GM20431 (cell line): ENCODE data around the gene ADAMTS15.

Source experiments
- in situ Hi-C: fragments of 300-500 bp; cut with MseI, MboI; formaldehyde crosslinking; loops from one replicate; pipeline ENCODE4 v1.15.0; 2020; ENCODE audit warnings: low sequenced_read_pairs; ENCODE audit not compliant: unreplicated experiment

Gene ADAMTS15, protein sequence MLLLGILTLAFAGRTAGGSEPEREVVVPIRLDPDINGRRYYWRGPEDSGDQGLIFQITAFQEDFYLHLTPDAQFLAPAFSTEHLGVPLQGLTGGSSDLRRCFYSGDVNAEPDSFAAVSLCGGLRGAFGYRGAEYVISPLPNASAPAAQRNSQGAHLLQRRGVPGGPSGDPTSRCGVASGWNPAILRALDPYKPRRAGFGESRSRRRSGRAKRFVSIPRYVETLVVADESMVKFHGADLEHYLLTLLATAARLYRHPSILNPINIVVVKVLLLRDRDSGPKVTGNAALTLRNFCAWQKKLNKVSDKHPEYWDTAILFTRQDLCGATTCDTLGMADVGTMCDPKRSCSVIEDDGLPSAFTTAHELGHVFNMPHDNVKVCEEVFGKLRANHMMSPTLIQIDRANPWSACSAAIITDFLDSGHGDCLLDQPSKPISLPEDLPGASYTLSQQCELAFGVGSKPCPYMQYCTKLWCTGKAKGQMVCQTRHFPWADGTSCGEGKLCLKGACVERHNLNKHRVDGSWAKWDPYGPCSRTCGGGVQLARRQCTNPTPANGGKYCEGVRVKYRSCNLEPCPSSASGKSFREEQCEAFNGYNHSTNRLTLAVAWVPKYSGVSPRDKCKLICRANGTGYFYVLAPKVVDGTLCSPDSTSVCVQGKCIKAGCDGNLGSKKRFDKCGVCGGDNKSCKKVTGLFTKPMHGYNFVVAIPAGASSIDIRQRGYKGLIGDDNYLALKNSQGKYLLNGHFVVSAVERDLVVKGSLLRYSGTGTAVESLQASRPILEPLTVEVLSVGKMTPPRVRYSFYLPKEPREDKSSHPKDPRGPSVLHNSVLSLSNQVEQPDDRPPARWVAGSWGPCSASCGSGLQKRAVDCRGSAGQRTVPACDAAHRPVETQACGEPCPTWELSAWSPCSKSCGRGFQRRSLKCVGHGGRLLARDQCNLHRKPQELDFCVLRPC

DNA sequence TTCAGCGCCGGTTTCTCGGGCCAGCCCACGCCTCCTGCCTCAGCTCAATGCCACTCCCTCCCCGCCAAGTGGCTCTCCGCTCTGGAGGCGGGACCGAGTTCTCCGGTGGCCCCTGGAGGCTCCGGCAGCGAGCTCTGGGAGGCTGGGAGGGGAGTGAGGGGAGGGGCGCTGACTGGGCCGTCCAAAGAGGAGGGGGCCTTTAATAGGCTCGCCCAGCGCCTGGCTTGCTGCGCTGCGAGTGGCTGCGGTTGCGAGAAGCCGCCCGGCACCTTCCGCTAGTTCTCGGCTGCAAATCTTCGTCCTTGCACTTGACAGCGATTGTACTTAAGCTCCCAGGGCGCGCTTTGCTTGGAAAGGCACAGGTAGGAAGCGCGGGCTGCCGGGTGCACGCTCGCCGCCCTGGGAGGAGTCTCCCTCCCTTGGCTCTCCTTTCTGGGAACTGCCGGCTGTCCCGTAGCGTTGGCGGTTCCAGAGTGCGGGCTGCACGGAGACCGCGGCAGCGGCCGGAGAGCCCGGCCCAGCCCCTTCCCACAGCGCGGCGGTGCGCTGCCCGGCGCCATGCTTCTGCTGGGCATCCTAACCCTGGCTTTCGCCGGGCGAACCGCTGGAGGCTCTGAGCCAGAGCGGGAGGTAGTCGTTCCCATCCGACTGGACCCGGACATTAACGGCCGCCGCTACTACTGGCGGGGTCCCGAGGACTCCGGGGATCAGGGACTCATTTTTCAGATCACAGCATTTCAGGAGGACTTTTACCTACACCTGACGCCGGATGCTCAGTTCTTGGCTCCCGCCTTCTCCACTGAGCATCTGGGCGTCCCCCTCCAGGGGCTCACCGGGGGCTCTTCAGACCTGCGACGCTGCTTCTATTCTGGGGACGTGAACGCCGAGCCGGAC lies at the start of gene ADAMTS15:
Gene ADAMTS15, plus strand, starts transcription at position 230 of the 894 bp plus-strand sequence. Its CDS starts 329 bp downstream, at position 559.
- in situ Hi-C loops: no loop called here

DNA sequence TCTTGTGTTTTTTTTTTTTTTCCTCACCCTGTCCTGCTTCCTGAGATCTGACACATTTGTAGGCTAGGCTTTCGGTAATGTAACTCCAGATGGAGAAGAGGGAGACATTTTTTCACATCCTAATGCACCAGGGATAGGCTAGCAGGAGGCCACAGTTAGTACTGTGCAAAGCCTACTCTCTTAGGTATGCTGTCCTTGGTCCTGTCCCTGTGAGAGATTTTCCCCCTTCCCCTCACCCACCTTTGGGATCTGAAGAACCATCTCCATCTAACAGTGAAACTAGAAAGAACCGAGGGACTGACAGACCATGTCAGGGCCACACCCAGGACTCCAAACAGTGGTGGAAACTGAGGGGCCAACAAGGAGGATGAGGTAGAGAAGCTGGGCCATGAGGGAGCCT lies 49.2 kb upstream of the ADAMTS15 start:
- in situ Hi-C loops: no loop called here

DNA sequence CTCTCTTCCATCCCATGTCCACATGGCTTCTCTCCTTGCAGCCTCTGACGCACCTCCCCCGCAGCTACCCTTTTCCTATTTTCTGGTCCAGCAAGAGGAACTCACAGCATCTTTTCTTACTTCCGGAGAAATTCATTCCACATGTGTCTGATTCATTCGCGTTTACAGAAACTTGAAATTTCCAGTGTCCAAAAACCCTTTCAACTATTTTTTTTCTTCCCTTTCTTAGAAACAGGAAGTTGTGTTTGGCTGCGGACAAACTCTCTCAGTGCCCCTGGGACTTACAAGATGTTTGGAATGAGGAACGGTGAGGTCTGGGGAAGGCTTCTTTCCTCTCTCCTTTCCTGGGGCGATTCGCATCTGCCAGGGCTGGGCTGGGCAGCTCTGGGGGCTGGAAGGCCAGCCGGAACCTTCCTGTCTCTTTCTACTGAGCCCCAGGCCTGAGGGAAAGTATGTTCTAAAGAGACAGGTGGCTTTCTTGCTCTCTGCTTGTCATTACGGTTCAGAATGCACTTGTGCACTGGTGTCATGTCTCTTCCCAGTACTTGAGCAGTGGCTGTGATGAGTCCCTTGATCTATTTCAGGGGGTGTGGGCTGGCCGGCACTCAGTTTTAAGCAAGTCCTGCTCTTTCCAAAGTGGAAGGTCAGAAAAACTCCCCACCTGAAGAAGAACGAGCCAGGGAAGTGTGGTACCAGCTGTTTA lies 47.5 kb upstream of the ADAMTS15 start:
- in situ Hi-C loops: loop anchor here (25.0 kb wide), 1 partner anchor 189 kb away; no protein-coding TSS in a partner anchor

DNA sequence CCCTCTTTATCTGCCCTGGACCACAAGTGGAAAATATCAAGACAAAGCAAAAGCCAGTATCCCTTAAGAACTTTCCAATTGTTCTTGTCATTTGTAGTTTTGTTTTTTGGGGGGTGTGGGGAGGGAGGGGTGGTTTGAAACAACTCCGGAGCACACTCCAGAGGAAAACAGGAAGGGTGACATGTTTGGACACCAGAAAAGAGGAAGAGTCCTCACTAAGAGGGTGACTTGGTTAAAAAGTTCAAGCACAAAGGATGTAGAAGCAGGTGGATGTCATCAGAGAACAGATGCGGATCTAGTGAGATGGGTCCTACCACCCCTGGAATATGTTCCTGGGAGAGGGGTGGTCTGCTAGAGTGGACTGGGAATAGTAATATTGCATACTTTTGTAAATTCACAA lies 45.9 kb upstream of the ADAMTS15 start:
- in situ Hi-C loops: loop anchor here (25.0 kb wide), 1 partner anchor 190 kb away; no protein-coding TSS in a partner anchor

DNA sequence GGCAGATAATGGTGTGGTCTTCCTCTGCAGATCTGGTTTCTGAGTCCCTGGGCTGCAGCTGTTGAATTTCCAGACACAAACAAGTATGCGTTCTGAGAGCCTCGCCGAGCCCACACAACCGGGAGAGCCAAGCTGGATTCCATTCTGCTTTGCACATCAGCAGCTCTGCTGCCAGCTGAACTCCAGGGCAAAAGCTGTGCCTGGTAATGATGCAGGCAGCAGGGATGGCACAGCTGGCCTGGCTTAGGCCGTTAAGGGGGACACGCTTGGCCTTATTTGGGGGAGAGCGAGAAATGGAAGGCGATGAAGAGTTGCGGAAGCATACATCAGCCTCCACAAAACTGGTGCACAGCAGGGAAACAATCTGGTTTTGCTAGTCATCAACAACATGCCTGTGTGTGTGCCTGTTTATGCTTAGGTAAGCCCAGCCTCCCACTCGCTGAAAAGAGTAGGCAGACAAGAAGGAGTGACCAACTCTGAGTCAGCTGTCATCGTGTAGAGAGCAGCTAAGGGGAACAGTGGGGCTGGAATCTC lies 45.1 kb upstream of the ADAMTS15 start:
- in situ Hi-C loops: loop anchor here (25.0 kb wide), 1 partner anchor 191 kb away; no protein-coding TSS in a partner anchor

DNA sequence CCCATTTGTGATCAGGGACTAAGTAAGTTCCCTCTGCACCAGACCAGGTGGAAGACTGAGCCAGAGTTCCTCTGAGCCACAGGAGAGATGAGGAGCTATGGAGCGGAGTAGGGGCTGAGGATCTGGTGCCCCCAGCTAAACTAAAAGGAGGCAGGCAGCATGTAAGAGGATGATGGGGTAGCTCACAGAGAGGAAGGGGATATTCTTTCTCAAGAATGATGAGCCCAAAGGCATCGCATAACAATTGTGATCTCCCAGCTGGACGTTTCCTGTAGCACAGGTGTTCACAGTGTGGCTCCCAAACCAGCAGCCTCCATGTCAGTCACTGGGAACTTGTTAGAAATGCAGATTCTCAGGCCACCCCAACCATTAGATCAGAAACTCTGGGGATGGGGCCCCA lies 44.5 kb upstream of the ADAMTS15 start:
- in situ Hi-C loops: loop anchor here (25.0 kb wide), 1 partner anchor 192 kb away; no protein-coding TSS in a partner anchor

DNA sequence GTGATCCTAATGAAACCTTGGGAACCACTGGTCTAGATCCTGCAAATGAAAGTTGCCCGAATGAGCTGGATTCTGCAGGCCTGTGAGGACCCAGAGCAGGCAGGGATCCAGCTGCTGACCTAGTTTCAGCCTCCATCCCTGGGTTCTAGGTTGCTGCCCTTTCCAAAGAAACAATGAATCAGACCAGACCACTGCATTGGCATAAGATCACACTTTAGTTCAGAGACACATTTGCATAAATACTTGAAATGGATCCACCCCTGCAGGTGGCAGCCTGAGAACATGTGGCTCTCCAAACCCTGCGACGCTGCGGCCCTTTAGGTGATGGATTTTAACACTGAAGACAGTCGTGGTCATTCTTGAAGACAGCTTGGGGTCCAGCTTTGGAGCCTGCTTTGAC lies 43.7 kb upstream of the ADAMTS15 start:
- in situ Hi-C loops: loop anchor here (25.0 kb wide), 1 partner anchor 192 kb away; no protein-coding TSS in a partner anchor

DNA sequence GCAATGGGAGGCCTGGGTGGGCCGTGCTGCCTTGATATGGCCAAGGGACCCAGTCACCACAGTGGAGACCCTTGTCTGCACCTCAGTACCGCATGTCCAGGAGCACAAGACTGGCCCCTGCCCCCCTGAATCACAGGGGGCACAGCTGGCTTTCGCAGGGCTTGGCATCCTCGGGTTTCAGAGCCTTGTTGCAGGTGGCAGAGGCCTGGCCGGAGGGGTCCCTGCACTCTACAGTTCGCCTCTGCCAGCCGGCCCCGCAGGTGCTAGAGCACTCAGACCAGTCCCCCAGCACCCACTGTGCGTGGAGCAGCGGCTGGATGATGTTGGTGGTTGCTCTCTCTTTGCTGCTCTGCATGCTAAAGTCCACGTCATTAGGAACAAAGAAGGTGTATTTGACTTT lies 43.0 kb upstream of the ADAMTS15 start:
- in situ Hi-C loops: loop anchor here (25.0 kb wide), 1 partner anchor 193 kb away; no protein-coding TSS in a partner anchor

DNA sequence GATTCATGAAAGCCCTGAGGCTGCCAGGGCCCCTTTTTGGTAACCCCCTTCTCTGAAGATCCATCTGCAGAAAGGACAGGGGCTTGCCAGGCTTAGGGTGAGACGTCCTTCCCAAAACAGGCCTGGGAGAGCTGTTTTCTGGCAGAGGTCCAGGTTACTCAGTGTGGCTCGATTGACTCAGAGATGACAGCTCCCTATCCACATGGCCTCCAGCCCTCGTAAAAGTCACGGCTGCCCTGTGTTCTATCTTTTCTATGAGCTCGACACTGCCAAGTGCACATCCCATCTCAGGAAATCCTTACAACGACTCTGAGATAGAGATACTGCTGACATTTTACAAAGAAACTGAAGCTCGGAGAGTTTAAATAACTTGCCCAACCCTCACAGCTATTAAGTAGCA lies 40.5 kb upstream of the ADAMTS15 start:
- in situ Hi-C loops: loop anchor here (25.0 kb wide), 1 partner anchor 196 kb away; no protein-coding TSS in a partner anchor

DNA sequence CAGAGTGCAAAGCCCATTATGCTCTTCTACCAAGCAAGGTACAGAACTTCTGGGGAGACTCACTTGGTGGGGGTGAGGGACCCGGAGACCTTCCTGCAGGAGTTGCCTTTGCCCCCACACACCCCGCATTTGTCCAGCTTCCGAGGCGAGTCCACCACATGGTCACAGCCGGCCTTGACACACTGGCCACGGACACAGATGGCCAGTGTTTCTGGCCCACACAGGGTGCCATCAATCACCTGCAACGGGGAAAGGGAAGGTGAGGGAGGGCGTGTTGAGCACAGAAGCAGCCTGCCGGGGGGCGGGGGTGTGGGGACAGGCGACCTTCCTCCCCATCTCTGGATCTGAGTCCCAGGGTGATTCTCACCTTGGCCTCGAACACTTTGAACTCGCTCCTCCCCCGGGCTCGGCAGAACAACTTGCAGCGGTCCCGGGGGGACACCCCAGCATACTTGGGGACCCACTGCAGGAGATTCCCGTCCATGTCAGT lies 40.0 kb upstream of the ADAMTS15 start:
- in situ Hi-C loops: loop anchor here (25.0 kb wide), 1 partner anchor 196 kb away; no protein-coding TSS in a partner anchor

DNA sequence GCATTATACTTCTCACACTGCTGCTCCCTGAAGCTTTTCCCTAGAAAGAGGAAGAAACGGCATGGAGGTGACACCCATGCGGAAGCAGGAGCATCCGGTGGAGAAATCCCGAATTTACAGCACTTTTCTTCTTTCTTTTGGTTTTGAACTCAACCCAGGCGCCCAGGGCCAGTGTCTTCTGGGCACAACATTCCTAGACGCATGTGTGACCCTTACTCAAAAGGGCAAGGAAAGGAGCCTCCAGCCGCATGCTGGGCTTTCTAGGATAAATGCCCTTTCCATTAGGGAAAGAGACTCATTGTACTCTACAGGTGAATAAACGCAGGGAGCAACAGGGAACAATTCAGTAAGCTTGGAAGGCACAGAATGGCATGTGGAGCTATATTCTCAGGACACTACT lies 39.5 kb upstream of the ADAMTS15 start:
- in situ Hi-C loops: loop anchor here (25.0 kb wide), 1 partner anchor 197 kb away; no protein-coding TSS in a partner anchor

DNA sequence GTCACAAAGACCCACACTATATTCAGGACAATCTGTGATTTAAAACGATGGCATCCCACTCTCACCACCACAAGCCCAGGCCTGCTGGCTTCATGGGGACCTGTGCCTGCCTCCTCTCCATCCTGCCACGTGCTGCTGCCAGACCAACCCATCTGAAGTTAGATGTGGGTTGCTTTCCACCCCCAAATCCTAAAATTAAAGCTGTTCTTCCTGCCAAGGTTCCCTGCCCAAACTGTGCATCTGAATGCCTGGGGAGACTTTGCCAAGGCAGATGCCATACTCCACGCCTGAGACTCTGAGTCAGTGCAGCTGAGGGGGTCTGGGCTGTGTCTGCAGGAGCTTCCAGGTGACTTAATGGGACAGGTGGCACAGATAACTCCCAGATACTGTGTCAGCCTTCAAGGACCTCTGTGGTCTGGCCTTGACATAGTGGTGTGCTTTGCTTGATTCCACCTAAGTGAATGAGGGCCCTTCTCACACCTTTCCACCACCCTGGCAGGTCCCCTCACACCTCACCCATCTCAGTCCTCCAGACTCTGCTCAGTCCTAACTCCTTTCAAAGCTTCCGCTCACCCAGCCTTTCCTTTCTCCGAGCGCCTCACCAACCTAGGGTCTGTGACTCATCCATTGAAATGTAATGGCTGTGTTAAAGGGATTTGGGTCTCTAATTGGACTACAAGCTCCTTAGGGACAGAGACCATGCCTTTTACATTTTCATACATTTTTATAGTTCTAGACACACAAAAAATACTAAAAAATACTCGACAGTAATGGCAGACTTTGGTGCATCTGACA lies 38.7 kb upstream of the ADAMTS15 start:
- in situ Hi-C loops: loop anchor here (25.0 kb wide), 1 partner anchor 197 kb away; no protein-coding TSS in a partner anchor

DNA sequence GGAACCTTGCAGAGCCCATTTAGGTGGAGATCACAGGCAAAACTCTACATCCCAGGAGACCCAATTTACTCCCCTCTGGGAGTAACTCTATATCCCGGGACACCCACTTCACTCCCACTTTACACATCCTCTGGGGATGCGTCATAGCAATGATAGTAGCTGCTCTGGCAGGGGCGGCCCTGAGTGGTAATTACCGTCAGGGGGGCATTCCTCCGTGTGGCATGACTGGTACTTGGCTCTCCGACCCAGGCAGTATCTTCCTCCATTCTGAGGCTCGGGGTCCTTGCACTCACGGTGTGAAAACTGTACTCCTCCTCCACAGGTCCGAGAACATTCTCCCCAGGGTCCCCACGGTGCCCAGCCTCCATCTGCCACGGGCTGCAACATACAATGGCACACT lies 37.2 kb upstream of the ADAMTS15 start:
- in situ Hi-C loops: loop anchor here (25.0 kb wide), 1 partner anchor 199 kb away; no protein-coding TSS in a partner anchor

DNA sequence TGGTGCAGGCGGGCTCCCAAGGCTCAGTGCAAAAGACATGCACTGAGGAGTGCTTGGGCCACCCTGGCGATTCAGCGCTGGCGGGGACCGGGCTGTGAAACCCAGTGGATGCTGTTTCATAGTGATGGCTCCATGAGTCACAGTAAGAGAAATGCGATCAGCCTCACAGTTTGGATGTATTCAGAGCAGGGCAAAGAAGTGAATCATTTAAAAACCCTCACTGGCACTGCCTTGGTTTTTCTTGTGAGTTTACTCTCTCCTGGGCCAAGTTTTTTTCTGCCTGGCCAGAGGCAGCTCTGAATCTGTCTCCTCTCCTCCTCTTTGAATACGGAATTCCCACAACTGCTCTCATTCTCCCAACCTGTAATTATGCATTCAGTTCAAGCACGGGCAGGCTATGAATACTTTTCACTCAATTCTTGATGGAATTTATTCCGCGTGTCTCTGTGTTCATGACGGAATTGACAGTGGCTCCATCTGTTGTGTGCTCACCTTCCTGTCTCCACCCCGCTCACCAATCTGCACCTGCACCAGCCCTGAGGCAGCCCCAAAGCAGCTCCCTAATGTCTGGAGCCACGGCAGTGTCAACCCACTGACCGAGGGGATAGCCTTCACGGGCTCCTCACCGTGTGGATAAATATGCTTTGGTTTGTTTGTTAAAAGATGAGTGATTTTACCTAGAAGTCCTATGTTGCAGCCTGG lies 34.9 kb upstream of the ADAMTS15 start:
- in situ Hi-C loops: loop anchor here (25.0 kb wide), 1 partner anchor 201 kb away; no protein-coding TSS in a partner anchor

DNA sequence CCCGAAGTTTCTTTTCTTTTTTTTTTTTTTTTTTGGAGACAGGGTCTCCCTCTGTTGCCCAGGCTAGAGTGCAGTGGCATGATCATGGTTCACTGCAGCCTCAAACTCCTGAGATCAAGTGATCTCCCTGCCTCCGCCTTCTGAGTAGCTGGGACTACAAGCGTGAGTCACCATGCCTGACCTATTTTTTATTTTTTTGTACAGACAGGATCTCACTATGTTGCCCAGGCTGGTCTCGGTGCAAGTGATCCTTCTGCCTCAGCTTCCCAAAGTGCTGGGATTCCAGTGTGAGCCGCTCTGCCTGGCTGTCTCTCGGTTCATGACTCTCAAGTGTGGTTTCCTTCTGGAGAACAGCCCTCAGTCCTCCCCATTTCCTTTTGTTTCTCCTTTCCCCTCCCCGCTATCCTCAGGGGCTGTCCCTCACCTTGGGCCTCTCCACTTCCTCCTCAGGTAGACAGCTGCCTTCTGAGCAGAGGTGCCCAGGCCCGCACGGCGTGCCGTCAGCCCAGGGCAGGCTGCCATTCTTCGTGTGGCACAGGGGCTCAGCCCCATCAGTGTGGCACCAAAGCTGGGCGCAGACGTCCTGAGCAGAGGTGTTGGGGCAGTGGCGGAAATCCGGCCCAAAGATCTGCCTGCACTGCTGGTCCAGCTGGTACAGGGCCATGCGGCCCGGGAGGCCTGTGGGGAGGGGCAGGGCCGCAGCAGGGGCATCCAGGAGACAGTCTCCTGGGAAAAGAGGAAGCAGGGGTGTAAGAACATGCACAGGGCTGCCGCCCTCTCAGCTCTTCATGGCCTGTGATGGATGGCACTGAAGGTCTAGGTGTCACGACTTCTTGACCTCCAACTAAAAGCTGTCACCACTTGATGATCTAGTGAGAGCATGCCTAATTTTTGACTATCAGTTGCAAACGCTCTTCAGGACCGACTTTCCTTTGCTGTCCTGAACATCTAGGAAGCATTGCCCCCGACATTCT lies 34.1 kb upstream of the ADAMTS15 start:
- in situ Hi-C loops: loop anchor here (25.0 kb wide), 1 partner anchor 202 kb away; no protein-coding TSS in a partner anchor
